ENCODE results near the gene TOMM6. TPM values are rescaled to one million over a fixed set of nuclear protein-coding genes. Genes with fewer than 3 reads are reported as not detected.

TOMM6 gene
- total RNA-seq, 1 experiment from 2014 or later: 239 TPM

- H3K4ac ChIP-seq (ENCODE audit: low read depth, low read length): no peak overlapping the region
- Mint-ChIP-seq H3K9me3 (no peaks in the 10 kb centered on the region), H3K4me3 (no peak overlapping the region), H3K36me3 (ENCODE audit: insufficient read depth in 1 of 3, low read depth in 3 of 3) (peaks cover 14 to 39% (median 37%) of the 10 kb centered on the region in 3 experiments; a peak in 6 of 7 replicates), H3K4me1 (peaks cover 5 to 19% of the 10 kb centered on the region in 2 experiments; a peak in 3 of 4 replicates), H3K27ac (no peak overlapping the region), H3K27me3 (ENCODE audit: low read depth) (no peaks in the 10 kb centered on the region; the same call in 1 of the 2 replicates)
- H3K56ac ChIP-seq (ENCODE audit: insufficient read length, low read depth, low read length): no peak overlapping the region
- H3K79me1 ChIP-seq (ENCODE audit: insufficient read depth, low read depth, low read length, poor library complexity, severe bottlenecking): no peaks in the 10 kb centered on the region
- H3K4me1 ChIP-seq (ENCODE audit: insufficient read depth, low read length): no peaks in the 10 kb centered on the region
- no peak overlapping the region for H2BK15ac ChIP-seq (ENCODE audit: low read depth, low read length)
- H3K9me3 ChIP-seq (ENCODE audit: control insufficient read depth, low read depth, low read length): no peaks in the 10 kb centered on the region
- no peaks in the 10 kb centered on the region for H4K20me1 ChIP-seq (ENCODE audit: control insufficient read depth, insufficient read depth, insufficient read length)
- no peak overlapping the region for H2BK20ac ChIP-seq (ENCODE audit: low read depth, low read length, poor library complexity, severe bottlenecking)
- no CpG with 5 or more reads among the region's 29 CpGs for WGBS (ENCODE audit: extremely low coverage, insufficient read length, low lambda C conversion rate)
- H2AFZ ChIP-seq (ENCODE audit: low read length): no peak overlapping the region
- no peak for DNase-seq
- no peak overlapping the region; the same call in 1 of the 2 replicates for H3K14ac ChIP-seq (ENCODE audit: insufficient read depth, low read length)
- H2BK12ac ChIP-seq (ENCODE audit: insufficient read length, low read depth, low read length): no peak overlapping the region
- TF ChIP-seq, protein P1, sequence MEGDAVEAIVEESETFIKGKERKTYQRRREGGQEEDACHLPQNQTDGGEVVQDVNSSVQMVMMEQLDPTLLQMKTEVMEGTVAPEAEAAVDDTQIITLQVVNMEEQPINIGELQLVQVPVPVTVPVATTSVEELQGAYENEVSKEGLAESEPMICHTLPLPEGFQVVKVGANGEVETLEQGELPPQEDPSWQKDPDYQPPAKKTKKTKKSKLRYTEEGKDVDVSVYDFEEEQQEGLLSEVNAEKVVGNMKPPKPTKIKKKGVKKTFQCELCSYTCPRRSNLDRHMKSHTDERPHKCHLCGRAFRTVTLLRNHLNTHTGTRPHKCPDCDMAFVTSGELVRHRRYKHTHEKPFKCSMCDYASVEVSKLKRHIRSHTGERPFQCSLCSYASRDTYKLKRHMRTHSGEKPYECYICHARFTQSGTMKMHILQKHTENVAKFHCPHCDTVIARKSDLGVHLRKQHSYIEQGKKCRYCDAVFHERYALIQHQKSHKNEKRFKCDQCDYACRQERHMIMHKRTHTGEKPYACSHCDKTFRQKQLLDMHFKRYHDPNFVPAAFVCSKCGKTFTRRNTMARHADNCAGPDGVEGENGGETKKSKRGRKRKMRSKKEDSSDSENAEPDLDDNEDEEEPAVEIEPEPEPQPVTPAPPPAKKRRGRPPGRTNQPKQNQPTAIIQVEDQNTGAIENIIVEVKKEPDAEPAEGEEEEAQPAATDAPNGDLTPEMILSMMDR (conservative IDR thresholded peaks at IDR 0.05): no peak
- no peak overlapping the region for H4K8ac ChIP-seq (replicated peaks; ENCODE audit: insufficient read length, low read depth, low read length)
- H3K27me3 ChIP-seq (ENCODE audit: insufficient read depth, low read length): no peaks in the 10 kb centered on the region
- H3K27ac ChIP-seq (ENCODE audit: insufficient read length, low read depth, low read length): no peak overlapping the region
- no peak overlapping the region for H3K23ac ChIP-seq (ENCODE audit: insufficient read length, low read depth, low read length)
- H3K23me2 ChIP-seq (ENCODE audit: insufficient read length, low read depth, low read length, poor library complexity, severe bottlenecking): no peaks in the 10 kb centered on the region
- H3K4me2 ChIP-seq (ENCODE audit: insufficient read depth, insufficient read length, low read length): no peak overlapping the region
- H3T11ph ChIP-seq (ENCODE audit: low read length): no peak overlapping the region
- H3K79me2 ChIP-seq (ENCODE audit: insufficient read depth, low read length): no peaks in the 10 kb centered on the region
- no peak overlapping the region for H4K5ac ChIP-seq (ENCODE audit: insufficient read length, low read depth, low read length)
- H3K18ac ChIP-seq (ENCODE audit: insufficient read length, low read depth, low read length): no peak overlapping the region
- no peak overlapping the region for H4K91ac ChIP-seq (ENCODE audit: insufficient read length, low read depth, low read length)
- H2AK5ac ChIP-seq (ENCODE audit: insufficient read length, low read length): no peak overlapping the region
- no peak overlapping the region for H3K9ac ChIP-seq (ENCODE audit: extremely low read depth, insufficient read length, low read length)
- H2BK5ac ChIP-seq (ENCODE audit: insufficient read length, low read length): no peak overlapping the region
- H2BK120ac ChIP-seq (ENCODE audit: low read depth, low read length, poor library complexity, severe bottlenecking): no peak overlapping the region
Observed at GRCh38 chr6:41771058-41771983, 16.2 kb upstream of the TOMM6 start.
